Activated CD8-positive, alpha-beta memory T cell treated with anti-CD3 and anti-CD28 coated beads, Interleukin-2, amount 50 U/mL, for 1 hour (primary cell): ENCODE results near the gene DAGLA.

ENCODE experiments used
- DNase-seq: peaks from one replicate; pipeline ENCODE4 v3.0.0-alpha.2; 2020; ENCODE audit errors: extremely low read depth

Gene DAGLA

DNA sequence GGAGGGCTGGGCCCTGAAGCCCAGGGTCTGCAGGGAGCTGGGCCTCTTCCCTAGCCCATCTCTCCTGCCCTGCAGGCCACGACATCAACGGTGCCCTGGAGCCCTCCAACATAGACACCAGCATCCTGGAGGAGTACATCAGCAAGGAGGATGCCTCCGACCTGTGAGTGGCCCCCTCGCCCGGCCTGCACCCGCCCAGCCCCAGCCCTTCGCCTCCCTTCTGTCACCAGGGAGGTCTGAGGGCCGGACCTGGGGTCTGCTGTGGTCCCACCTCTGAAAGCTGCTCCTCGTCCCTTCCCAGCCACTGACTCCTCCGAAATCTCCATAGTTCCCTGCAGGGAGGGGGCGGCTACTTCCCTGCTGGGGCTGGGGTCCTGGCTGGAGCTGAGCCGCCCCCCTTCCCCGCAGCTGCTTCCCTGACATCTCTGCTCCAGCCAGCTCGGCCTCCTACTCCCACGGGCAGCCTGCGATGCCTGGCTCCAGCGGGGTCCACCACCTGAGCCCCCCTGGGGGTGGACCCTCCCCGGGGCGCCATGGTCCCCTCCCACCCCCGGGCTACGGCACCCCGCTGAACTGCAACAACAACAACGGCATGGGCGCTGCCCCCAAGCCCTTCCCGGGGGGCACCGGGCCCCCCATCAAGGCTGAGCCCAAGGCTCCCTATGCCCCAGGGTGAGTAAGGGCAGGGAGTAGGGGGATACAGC, 85.5 kb downstream of the DAGLA start:
- DNase-seq: no peak

DNA sequence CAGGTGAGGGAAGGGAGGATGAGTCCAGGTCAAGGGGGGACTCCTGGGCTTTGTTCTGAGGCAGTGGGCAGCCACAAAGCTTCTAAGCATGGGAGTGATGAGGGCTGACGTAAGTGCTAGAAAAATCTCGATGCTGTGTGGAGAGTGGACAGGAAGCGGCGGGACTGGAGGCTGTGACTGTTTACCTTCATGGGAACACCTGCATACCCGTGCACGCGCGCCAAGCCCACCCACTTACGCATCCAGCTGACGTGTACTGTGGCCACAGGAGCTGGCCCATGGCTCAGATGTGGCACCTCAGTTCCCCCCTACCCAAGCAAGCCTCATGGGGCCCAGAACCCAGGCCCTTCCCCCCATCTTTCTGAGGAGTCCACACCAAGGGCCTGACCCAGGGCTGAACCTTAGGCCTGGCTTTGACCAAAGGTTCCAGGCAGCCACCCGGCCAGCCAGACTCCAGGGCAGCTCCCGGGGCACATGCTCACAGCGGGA, 86.2 kb downstream of the DAGLA start:
- DNase-seq: no peak

DNA sequence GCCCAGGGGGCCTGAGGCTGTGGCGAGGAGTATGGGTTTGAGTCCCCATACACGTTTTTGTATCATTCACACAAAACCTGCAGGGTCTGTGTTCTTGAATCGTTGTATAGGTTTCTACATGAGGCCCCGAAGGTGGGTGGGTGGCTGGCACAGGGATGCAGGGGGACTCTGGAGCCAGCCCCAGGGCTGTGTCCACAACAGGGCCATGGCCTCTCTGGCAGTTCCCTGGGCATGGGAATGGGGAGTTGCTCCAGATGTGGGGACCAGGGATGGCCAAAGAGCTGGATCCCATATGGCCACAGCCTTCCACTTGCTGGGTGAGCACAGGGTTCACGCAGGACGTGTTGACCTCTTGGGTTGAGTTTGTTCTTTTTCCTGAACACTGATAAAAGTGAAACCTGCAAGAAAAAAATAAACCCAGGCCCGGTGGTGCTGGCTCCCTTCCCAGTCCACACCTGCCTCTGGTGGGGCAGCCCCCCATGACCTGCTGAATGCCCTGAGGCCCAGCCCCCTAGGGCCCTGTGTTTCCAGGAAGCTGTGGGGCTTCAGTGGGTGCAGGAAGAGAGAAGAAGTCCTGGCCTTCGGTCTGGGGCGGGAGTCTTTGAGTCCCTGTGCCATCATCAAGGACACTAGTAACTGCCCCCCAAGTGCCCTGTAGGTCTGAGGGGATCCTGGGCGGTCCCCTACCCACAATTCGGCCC, 88.3 kb downstream of the DAGLA start:
- no peak for DNase-seq

DNA sequence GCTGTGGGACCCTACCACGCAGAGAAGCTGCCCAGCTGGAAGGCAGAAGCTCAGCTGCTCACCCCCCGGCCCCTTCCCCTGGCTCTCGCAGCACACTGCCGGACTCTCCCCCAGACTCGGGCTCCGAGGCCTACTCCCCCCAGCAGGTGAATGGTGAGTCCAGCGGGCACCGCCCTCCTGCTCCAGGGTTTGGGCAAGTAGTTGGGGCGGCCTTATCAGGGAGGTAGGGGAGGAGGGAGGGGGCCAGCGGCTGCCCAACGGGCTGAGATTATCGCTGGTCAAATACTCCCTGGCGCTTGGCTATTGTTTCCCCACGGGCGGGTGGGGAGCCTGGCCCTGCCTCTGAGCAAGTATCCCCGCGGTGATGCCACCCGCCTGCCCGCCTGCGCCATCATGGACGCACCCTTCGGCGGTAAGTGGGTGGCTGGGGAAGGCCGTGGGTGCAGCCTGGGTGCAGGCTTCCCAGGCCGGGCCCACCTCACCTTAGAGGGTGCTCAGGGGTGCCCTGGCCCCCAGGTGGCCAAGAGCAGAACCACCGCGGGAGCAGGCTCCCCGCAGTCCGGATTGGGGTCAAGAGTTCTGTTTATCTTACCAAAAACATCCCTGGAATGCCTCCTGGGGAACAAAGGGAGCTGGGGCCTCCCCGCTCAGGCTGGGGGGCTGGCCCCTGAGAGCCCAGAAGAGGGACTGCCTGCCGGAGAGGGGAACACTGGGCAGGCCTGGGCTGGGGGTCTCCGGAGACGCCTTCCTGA, 89.2 kb downstream of the DAGLA start:
- DNase-seq: no peak

DNA sequence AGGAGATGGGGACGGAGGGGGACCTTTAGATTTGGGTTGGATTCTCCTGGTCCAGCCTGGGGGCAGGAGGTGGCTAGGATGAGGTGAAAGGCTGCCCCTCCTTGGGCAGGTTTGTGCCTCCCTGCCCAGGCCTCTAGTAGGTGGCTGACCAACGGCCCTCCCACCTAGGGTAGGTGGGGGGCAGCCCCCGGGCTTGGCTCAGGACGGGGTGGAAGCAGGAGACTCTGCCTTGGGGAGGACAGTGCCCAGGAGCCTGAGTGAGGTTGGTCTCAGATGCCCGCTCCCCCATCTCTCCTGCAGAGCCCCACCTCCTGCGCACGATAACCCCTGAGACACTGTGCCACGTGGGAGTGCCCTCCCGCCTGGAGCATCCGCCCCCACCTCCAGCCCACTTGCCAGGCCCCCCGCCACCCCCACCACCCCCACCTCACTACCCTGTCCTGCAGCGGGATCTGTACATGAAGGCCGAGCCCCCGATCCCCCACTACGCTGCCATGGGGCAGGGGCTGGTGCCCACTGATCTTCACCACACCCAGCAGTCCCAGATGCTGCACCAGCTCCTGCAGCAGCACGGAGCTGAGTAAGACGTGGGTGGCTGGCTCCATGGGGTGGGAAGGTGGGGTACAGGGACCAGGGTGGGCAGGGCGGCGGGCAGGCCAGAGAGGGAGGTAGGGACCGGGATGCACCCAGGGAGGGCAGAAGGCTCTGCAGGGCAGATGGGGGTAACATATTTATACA, 89.9 kb downstream of the DAGLA start:
- no peak for DNase-seq

DNA sequence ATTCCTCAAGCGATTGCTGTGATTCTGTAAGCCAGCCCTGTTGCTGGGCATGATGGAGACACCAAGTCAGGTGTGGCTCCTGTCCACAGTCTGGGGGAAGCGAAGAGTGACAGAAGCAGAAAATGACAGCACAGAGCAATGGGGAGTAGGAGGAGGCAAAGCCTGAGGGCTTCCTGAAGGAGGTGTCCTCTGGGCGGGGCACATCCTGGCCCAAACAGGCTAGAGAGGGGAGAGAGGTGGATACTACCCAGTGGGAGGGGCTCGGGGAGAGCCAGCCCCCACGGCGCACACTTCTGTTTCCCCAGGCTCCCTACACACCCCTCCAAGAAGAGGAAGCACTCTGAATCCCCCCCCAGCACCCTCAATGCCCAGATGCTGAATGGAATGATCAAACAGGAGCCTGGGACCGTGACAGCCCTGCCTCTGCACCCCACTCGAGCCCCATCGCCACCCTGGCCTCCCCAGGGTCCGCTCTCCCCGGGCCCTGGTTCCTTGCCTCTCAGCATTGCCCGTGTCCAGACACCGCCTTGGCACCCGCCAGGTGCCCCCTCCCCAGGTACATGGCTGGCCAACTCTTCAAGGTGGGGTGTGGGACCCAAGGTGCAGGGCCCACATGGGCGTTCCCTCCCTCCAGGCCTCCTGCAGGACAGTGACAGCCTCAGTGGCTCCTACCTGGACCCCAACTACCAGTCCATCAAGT, 91.2 kb downstream of the DAGLA start:
- DNase-seq: no peak

DNA sequence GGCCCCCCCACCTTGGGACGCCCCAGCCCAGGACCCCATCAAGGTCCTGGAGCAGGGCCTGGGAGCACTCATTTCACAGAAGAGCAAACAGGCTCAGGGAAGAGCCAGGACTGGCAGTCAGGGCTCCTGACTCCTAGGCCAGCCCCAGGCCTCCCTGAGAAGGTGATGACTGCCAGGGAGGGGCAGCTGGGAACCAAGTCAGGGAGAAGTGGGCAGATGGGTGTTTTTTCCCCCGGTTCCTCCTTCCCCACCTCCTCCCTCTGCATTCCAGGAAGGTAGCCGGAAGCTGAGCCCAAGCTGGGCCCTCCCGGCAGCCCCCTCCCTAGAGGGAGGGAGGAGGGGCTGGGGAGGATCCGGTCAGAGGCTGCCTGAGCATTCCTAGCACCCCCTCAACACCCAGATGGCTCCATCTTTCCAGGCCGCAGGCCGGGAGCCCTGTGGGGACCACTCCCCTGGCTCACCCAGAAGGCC, 91.8 kb downstream of the DAGLA start:
- no peak for DNase-seq

DNA sequence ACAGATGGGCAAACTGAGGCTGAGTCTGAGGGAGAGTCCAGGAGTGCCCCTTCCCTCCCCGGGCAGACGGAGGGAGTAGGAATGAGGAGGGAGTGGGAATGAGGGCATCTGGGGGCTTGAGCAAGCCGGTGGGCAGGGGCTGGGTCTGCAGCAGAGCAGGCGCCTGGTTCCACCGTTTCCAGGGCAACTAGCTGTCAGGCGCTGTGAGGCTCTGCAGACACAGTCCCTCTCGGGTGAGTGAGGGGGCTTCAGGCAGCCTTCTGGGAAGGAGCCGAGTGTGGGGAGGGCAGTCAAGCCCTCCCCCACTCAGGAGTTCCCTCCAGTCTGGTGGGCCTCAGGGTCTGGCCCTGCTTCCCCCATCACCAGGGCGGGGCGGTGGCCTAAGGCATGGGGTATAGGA, 93.2 kb downstream of the DAGLA start:
- no peak for DNase-seq

DNA sequence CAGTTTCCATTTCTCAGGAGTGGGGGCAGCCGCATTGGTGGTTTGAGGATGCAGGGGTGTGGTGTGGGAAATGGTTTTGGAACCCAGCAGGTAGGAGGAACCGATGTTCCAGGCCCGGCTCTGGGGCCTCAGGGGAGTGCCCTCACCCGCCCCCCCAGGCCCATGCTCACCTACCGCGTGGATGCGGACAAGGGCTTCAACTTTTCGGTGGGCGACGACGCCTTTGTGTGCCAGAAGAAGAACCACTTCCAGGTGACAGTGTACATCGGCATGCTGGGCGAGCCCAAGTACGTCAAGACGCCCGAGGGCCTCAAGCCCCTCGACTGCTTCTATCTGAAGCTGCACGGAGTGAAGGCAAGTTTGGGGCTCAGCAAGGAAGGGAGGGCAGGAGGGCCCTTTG, 93.6 kb downstream of the DAGLA start:
- DNase-seq: no peak

DNA sequence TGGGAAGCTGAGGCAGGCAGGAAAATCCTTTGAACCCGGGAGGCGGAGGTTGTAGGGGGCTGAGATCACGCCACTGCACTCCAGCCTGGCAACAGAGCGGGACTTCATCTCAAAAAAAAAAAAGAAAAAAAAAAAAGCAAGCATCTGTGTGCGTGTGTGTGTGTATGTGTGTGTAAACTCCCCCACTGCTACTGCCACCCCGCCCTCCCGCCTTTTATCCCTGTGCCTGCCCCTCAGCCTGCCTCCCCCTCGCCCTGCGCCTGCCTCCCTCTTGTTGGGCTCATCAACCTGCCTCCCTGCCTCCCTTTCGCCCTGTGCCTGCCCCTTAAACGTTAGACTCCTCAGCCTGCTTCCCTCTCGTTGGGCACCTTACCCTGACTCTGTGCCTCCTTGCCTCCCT, 94.2 kb downstream of the DAGLA start:
- DNase-seq: no peak

DNA sequence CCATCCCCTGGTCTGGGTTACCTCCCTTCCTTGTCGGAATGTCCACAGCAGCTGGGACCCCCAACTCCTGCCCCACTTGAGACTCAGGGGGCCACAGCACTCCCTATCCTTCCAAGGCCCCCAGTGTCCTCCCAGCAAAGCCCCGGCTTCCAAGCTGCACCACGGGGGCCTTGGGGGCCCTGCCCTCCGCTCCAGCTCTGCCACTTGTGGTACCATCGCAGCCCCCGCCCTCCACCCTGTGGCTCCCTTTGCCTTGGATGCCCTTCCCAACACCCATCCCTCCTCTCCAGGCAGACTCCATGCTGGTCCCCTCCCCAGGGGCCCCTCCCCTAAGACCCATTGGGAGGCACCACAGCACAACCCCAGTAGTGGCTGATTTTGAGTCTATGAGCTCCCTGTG, 94.9 kb downstream of the DAGLA start:
- no peak for DNase-seq

DNA sequence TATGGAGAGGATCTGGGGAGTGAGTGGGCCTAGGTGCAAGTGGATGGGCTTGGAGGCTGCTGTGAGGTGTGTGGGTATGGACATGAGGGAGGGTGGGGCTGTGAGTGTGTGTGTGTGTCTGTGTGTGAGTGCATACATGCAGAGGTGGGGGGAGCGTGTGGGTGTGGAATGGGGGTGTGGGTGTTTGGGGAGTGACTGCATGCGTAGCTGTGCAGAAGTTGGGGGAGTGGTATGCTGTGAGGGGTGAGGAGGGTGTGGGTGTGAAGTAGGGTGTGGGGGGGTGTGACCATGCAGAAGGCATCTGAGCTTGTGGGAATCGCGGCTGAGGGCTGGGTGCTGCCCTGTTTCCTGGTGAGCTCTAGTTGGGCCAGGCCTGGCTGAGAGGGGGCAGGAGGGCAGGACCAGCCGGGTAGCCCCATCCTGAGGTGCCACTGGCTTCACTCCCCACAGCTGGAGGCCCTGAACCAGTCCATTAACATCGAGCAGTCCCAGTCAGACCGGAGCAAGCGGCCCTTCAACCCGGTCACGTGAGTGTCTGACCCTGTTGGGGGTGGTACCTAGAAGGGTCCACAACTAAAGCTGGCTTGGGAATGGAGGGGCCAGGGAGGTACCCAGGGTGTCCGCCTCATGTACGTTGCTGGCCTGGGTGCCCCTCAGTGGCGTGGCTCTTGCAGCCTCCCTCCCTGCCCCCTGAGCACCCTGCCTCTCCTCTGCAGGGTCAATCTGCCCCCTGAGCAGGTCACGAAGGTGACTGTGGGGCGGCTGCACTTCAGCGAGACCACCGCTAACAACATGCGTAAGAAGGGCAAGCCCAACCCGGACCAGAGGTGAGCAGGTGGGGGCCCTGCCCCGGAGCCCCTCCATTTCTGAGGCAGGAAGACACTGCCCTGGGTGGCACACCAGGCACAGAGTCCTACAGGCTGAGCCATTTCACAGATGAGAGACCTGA, 95.7 kb downstream of the DAGLA start:
- no peak for DNase-seq

DNA sequence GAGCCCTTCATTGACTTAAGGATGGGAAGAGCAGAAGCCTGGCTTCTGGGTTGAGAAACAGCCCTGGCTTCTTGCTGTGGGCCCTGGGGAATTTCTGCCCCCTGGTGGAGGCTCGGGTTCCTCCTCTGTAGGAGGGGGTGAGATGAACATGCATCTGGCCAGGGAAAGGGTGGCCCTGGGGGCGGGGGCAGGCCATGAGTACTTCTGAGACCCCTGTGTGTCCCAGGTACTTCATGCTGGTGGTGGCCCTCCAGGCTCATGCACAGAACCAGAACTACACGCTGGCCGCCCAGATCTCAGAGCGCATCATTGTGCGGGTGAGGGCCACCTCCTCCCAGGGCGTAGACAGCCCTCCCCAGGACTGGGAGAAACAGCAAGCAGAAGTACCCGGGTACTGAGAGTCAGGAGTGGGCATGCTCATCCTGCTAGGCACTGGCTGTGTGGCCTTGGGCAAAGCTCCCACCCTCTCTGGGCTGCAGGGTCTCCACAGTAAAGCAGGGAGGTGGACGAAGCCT, 96.4 kb downstream of the DAGLA start:
- no peak for DNase-seq

DNA sequence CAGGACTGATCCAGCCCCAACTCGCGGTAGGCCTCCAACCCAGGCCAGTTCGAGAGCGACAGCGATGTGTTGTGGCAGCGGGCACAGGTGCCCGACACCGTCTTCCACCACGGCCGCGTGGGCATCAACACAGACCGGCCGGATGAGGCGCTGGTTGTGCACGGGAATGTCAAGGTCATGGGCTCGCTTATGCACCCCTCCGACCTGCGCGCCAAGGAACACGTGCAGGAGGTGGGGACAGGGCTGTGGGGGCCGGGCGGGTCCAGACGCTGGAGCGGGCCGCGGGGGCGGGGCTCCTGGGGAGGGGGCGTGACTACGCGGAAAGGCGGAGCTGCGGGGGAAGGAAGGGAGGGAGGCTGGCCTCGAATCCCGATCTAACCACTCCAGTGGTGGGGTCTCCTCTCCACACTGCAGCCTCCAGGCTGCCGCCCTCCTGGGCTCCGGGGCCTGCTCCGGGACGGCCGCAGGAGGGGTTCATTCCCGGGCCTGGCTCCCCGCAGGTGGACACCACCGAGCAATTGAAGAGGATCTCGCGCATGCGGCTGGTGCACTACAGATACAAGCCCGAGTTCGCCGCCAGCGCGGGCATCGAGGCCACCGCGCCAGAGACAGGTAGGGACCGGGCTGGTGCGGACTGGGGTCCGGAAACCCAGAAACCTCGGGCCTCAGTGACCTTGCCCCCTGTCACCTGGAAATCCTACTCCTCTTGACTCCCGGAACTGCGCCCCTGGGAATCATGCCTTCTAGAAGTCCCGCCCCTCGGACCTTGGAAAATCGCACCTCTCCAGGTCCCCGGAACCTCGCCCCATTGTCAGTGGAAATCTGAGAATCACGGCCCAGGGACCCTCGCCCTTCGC, 97.3 kb downstream of the DAGLA start:
- no peak for DNase-seq

DNA sequence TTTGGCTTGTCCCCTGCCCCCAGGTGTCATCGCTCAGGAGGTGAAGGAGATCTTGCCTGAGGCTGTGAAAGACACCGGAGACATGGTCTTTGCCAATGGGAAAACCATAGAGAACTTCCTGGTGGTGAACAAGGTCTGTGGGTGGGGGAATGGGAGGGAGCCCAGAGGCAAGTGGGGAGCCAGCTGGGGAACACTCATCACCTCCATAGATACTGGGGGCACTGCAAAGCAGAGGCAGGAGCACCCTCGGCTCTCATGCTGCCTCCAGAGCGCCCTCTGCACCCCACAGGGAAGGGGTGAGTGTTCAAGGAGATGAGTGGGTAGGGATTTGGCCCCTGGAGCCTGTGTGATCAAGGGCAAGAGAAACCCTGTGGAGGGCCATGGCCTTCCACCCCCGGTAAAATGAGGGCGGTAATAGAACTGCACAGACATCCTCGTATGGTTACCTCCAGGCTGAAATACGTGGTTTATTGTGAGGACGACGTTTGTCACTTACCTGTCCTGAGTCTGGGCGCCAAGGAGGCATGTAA, 98.2 kb downstream of the DAGLA start:
- no peak for DNase-seq

DNA sequence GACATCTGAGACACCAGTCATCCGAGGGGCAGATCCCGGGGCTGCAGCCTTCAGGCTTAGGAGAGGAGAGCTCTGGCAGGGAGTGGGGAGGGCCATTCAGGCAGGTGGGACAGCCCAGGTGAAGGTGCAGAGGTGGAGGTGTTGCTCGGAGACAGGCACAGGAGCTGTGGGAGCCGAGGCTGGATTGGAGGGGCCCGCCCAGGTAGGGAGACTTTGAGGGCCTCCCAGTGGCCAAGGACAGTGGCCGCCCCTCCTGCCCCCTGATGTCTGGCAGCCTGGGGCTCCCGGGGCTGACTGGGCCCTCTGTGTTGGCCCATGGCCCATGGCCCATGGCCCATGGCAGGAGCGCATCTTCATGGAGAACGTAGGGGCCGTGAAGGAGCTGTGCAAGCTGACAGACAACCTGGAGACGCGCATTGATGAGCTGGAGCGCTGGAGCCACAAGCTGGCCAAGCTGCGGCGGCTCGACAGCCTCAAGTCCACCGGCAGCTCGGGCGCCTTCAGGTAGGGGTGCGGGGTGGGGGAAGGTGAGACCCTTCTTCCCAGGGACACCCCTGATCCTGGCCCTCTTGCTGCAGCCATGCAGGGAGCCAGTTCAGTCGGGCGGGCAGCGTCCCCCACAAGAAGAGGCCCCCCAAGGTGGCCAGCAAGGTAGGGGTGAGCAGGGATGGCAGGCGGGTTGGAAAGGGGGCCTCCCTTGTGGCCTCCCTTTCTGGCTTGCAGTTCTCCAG, 98.9 kb downstream of the DAGLA start:
- no peak for DNase-seq

DNA sequence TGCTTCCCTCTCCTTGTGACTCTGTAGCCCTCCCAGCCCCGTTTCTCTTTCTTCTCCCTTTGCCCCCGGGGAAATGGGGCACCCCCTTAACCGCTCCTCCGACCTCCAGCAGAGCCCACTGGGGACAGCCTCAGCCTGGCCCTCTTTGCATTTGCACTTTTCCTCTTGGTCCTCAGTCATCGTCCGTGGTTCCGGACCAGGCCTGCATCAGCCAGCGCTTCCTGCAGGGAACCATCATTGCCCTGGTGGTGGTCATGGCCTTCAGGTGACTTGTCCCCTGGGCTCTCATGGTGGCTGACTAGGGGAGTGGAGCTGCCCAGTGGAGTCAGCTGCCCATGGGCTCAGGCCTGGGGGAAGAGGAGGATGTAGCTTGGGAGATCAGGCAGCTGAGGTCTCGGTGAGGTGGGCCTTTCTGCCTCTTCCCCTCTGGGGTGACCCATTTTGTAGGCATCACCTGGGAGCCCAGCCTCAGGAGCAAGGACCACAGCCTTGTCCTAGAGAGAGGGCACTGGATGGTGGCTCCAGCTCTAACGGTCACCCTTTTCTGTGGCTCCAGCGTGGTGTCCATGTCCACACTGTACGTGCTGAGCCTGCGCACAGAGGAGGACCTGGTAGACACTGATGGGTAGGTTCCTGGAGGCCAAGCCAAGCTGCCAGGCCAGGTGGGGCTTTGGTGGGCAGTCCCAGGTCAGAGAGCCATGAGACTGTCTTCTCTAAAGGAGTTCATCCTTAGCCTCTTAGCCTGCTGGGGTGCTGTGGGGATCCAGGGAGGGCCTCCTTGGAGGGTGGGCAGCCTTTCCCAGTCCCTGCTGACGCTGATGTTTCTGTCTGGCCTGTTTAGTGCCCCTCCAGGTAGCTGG, 99.7 kb downstream of the DAGLA start:
- DNase-seq: no peak
